IMR-90 (cell line): ENCODE measurements around the gene SPAG8. TPM values are rescaled to one million over a fixed set of nuclear protein-coding genes. Genes with fewer than 3 reads are reported as not detected.

Source experiments
- ATAC-seq: fragments of 200-7000 bp; cut with Tn5 transposase; 2 replicates; pipeline ENCODE4 v1.9.1; 2020; ENCODE audit warnings: low read depth, mild to moderate bottlenecking, moderate library complexity
- BruUV-seq: library from RNA; stranded (reverse); fragments of 400-500 nt; replicated peaks from 2 replicates; lab custom pipeline; 2021; lab: Mats Ljungman, UMichigan
- CTCF ChIA-PET: fragments of 300-600 bp; formaldehyde crosslinking; extraction: SDS; loops from one replicate; lab custom pipeline; 2021; ENCODE audit warnings: antibody characterized with exemption; lab: Yijun Ruan, JAX
- POLR2A ChIA-PET: fragments of 300-600 bp; sonication (Branson Sonifier 250); formaldehyde crosslinking; loops from one replicate; lab custom pipeline; 2022; ENCODE audit warnings: antibody characterized with exemption; ENCODE audit not compliant: unreplicated experiment; lab: Charles Lee
- DNase-seq: peaks from one replicate; pipeline ENCODE4 v3.0.0; 2013
- H2AFZ ChIP-seq: replicated peaks from 2 replicates; pipeline ENCODE3; 2013; ENCODE audit warnings: low read length, mild to moderate bottlenecking; ENCODE audit not compliant: poor library complexity
- H2AK5ac ChIP-seq: 2 replicates; pipeline ENCODE4 v1.6.1; 2013; ENCODE audit warnings: low read depth, low read length, inconsistent platforms
- H2AK9ac ChIP-seq: replicated peaks from 2 replicates; pipeline ENCODE3; 2013; ENCODE audit warnings: mild to moderate bottlenecking, low read depth, low read length, moderate library complexity; ENCODE audit not compliant: poor library complexity
- H2BK120ac ChIP-seq: 2 replicates; pipeline ENCODE4 v1.6.1; 2013; ENCODE audit warnings: low read depth, low read length, inconsistent platforms
- H2BK15ac ChIP-seq: 3 replicates; pipeline ENCODE4 v1.6.1; 2013; ENCODE audit warnings: low read depth, low read length, inconsistent platforms
- H2BK20ac ChIP-seq: 2 replicates; pipeline ENCODE4 v1.6.1; 2013; ENCODE audit warnings: low read depth, mild to moderate bottlenecking, inconsistent platforms, low read length, moderate library complexity
- H2BK5ac ChIP-seq: 2 replicates; pipeline ENCODE4 v1.6.1; 2013; ENCODE audit warnings: mild to moderate bottlenecking, low read depth, low read length, inconsistent platforms; ENCODE audit not compliant: poor library complexity, severe bottlenecking
- H3K14ac ChIP-seq: replicated peaks from 2 replicates; pipeline ENCODE4 v1.6.1; 2013; ENCODE audit warnings: low read depth, low read length, inconsistent platforms
- H3K18ac ChIP-seq: 2 replicates; pipeline ENCODE4 v1.6.1; 2013; ENCODE audit warnings: low read depth, low read length, control low read depth
- H3K23ac ChIP-seq: 2 replicates; pipeline ENCODE4 v1.6.1; 2013; ENCODE audit warnings: low read depth, low read length, inconsistent platforms
- H3K27ac ChIP-seq: 2 replicates; pipeline ENCODE4 v1.5.1; 2013; ENCODE audit warnings: mild to moderate bottlenecking, control low read depth, low read length; ENCODE audit not compliant: insufficient read depth
- H3K27me3 ChIP-seq: 2 replicates; pipeline ENCODE4 v1.6.1; 2013; ENCODE audit warnings: low read length; ENCODE audit not compliant: control insufficient read depth, insufficient read depth
- H3K36me3 ChIP-seq: 2 replicates; pipeline ENCODE4 v1.6.1; 2013; ENCODE audit warnings: low read length, mixed read lengths; ENCODE audit not compliant: control insufficient read depth, insufficient read depth
- H3K4ac ChIP-seq: 2 replicates; pipeline ENCODE4 v1.6.1; 2013; ENCODE audit warnings: low read depth, low read length, inconsistent platforms
- H3K4me1 ChIP-seq: 2 replicates; pipeline ENCODE4 v1.6.1; 2013; ENCODE audit warnings: low read length, mixed read lengths; ENCODE audit not compliant: control insufficient read depth, insufficient read depth
- H3K4me2 ChIP-seq: 2 replicates; pipeline ENCODE4 v1.6.1; 2013; ENCODE audit warnings: low read depth, mild to moderate bottlenecking, control low read depth, low read length, moderate library complexity
- H3K4me3 ChIP-seq: 2 replicates; pipeline ENCODE4 v1.5.1; 2013; ENCODE audit warnings: low read depth, mild to moderate bottlenecking, control low read depth, low read length, moderate library complexity; ENCODE audit not compliant: insufficient read depth
- H3K56ac ChIP-seq: 2 replicates; pipeline ENCODE4 v1.6.1; 2013; ENCODE audit warnings: low read length, inconsistent platforms; ENCODE audit not compliant: insufficient read depth; ENCODE audit errors: extremely low read depth
- H3K79me1 ChIP-seq, 2 experiments: 2 replicates each; pipeline ENCODE4 v1.6.1; 2013; ENCODE audit warnings: low read length in 2 of 2, inconsistent platforms in 1 of 2, low read depth in 1 of 2
- H3K9ac ChIP-seq: 2 replicates; pipeline ENCODE4 v1.6.1; 2013; ENCODE audit warnings: low read depth, low read length, control low read depth
- H3K9me1 ChIP-seq: 2 replicates; pipeline ENCODE4 v1.6.1; 2013; ENCODE audit warnings: low read length, inconsistent platforms; ENCODE audit not compliant: insufficient read depth
- H3K9me3 ChIP-seq: 2 replicates; pipeline ENCODE4 v1.6.1; 2013; ENCODE audit warnings: low read length; ENCODE audit not compliant: control insufficient read depth, insufficient read depth
- H4K20me1 ChIP-seq: 2 replicates; pipeline ENCODE4 v1.6.1; 2013; ENCODE audit warnings: low read length, inconsistent platforms; ENCODE audit not compliant: insufficient read depth
- H4K5ac ChIP-seq: 2 replicates; pipeline ENCODE4 v1.6.1; 2013; ENCODE audit warnings: mild to moderate bottlenecking, low read depth, low read length, control low read depth
- H4K8ac ChIP-seq, 2 experiments: 2 replicates each; pipeline ENCODE4 v1.6.1; 2013; ENCODE audit warnings: low read depth in 2 of 2, low read length in 2 of 2, control low read depth in 1 of 2, inconsistent platforms in 1 of 2
- H4K91ac ChIP-seq: 2 replicates; pipeline ENCODE4 v1.6.1; 2013; ENCODE audit warnings: low read depth, low read length, inconsistent platforms; ENCODE audit not compliant: insufficient read depth
- ELK1 ChIP-seq: fragments of 150-350 bp; IDR thresholded peaks from 2 replicates; pipeline ENCODE4 v1.6.1; 2016; ENCODE audit warnings: low read depth, mild to moderate bottlenecking, low read length, moderate library complexity, borderline replicate concordance
- POLR2A ChIP-seq: IDR thresholded peaks from 2 replicates; pipeline ENCODE4 v1.6.1; 2012; ENCODE audit warnings: mild to moderate bottlenecking, low read depth, low read length
- RFX5 ChIP-seq: IDR thresholded peaks from 2 replicates; pipeline ENCODE4 v1.8.0; 2012; ENCODE audit warnings: low read depth, mild to moderate bottlenecking, low read length, moderate library complexity
- USF2 ChIP-seq: fragments of 150-350 bp; IDR thresholded peaks from 2 replicates; pipeline ENCODE4 v1.6.1; 2017; ENCODE audit warnings: mild to moderate bottlenecking, antibody characterized with exemption, low read length, low read depth
- WGBS, 2 experiments: methylation state at CpG; one replicate each; pipeline versions ENCODE4 v1.1.5 to v1.1.7; 2013; ENCODE audit warnings: missing lambda C conversion rate in 2 of 2; ENCODE audit not compliant: insufficient read length in 1 of 2; ENCODE audit errors: extremely low coverage in 2 of 2; 5-methylcytosine and 5-hydroxymethylcytosine counted together
- dilution Hi-C: fragments of 300-500 bp; cut with HindIII; formaldehyde crosslinking; loops from one replicate; pipeline ENCODE4 v1.14.3; 2018; ENCODE audit warnings: low sequenced_read_pairs; ENCODE audit not compliant: unreplicated experiment
- in situ Hi-C: fragments of 300-500 bp; cut with MboI; formaldehyde crosslinking; loops from 3 replicates; pipeline ENCODE4 v1.14.3; 2019; ENCODE audit warnings: low sequenced_read_pairs, inconsistent platforms, mixed read lengths
- intact Hi-C: fragments of 100-400 bp; cut with micrococcal nuclease; formaldehyde crosslinking; loops from 2 replicates; pipeline ENCODE4 v1.10.0; 2022
- polyA plus RNA-seq, 3 experiments: library from polyadenylated mRNA; depleted of rRNA; stranded (reverse); fragments of >200 nt; gene quantifications; 2 replicates each; pipeline ENCODE4 v1.2.3, GENCODE V29; 2012; ENCODE audit warnings: low replicate concordance in 1 of 3
- total RNA-seq: library from RNA; depleted of rRNA; stranded (reverse); fragments of >200 nt; gene quantifications from 2 replicates; pipeline ENCODE4 v1.2.3, GENCODE V29; 2012

SPAG8 gene
- total and polyA plus RNA-seq, 2 of the 4 experiments (the other 2 are of a cell fraction) = 0.72 to 0.84 TPM

DNA sequence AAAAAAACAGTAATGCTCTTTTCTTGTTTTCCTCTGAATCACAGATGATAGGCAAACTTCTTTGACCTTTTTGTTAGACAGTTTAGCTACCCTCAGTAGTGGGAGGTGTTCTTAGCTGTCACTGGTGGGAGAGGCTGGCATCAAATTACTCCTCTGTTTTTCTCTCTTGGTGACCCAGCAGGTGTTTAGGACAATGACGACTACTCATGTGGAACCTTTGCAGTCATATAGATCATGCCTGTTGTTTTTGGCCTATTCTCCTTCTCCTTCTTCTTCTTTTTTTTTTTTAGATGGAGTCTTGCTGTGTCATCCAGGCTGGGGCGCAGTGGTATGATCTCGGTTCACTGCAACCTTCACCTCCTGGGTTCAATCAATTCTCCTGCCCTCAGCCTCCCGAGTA is 36.0 kb downstream of the SPAG8 start:
- Histone ChIP-seq H3K56ac (no peak overlapping the region), H3K14ac (no peak overlapping the region), H3K18ac (no peak overlapping the region), H4K20me1 (no peaks in the 10 kb centered on the region), H3K27ac (no peak overlapping the region), H4K8ac (no peak overlapping the region), H2BK20ac (no peak overlapping the region), H2BK5ac (no peak overlapping the region), H2AK9ac (no peak overlapping the region), H4K5ac (no peak overlapping the region), H3K9me3 (no peaks in the 10 kb centered on the region), H3K9ac (no peak overlapping the region), H3K4me2 (no peak overlapping the region), H3K4me3 (no peak overlapping the region), H3K4me1 (peaks cover 1% of the 10 kb centered on the region; the same call in 1 of the 2 replicates), H4K91ac (no peak overlapping the region), H2BK120ac (no peak overlapping the region), H3K23ac (no peak overlapping the region), H2AFZ (no peak overlapping the region), H3K4ac (no peak overlapping the region), H3K9me1 (no peaks in the 10 kb centered on the region; the same call in 1 of the 2 replicates), H2BK15ac (no peak overlapping the region), H3K79me1 (no peaks in the 10 kb centered on the region), H3K27me3 (peaks cover 28% of the 10 kb centered on the region), H3K36me3 (no peaks in the 10 kb centered on the region), H2AK5ac (no peak overlapping the region)
- ATAC-seq (no peak), DNase-seq (no peak)
- intact Hi-C loops (no loop called here), dilution Hi-C loops (no loop called here), in situ Hi-C loops (loop anchor here (5.0 kb wide), 1 partner anchor 106 kb away; no protein-coding TSS in a partner anchor)
- TF ChIP-seq RFX5 (no peak), POLR2A (no peak), ELK1 (no peak), USF2 (no peak)
- POLR2A ChIA-PET = no interaction called here
- CTCF ChIA-PET = no interaction called here
- BruUV-seq = no TSS peak
- WGBS, 2 experiments = no CpG with 5 or more reads among the region's 4 CpGs
